ENCODE results near the gene ISCU. TPM values are rescaled to one million over a fixed set of nuclear protein-coding genes. Genes with fewer than 3 reads are reported as not detected.

ISCU gene
- total RNA-seq, 4 donors from 2014 or later, result 113 to 155 (median 130) TPM

GRCh38 chr12:108564724-108565123, 2.3 kb downstream of the ISCU start:
- Histone ChIP-seq H3K4me3 (no peak overlapping the region), H3K27ac (peak overlapping the region in 3 of 4 donors; percentile 11 to 98 (median 97)), H3K27me3 (no peaks in the 10 kb centered on the region), H3K36me3 (peaks cover 0 to 50% (median 20%) of the 10 kb centered on the region in 4 donors), H3K4me1 (peaks cover 7 to 59% (median 27%) of the 10 kb centered on the region in 4 donors), H3K9me3 (no peaks in the 10 kb centered on the region)
- in situ Hi-C loops (cut with MboI; ENCODE audit: low pct_ligation_motif_present in 1 of 4, low pct_unique_long_range_greater_than_20kb in 1 of 4, low sequenced_read_pairs in 3 of 4), result loop anchor here in 3 of 4 donors (5.0 to 25.0 kb wide), 4 partner anchors 50 to 523 kb away; partner anchors contain the start of genes ALKBH2 (in 2 of the 3) and UNG (in 2 of the 3)
- TF ChIP-seq POLR2A (IDR thresholded peaks at IDR 0.05) (no peak), POLR2AphosphoS5 (IDR thresholded peaks at IDR 0.05) (no peak), EP300 (IDR thresholded peaks at IDR 0.05; ENCODE audit: low read depth) (no peak)
- TF ChIP-seq, protein P1, sequence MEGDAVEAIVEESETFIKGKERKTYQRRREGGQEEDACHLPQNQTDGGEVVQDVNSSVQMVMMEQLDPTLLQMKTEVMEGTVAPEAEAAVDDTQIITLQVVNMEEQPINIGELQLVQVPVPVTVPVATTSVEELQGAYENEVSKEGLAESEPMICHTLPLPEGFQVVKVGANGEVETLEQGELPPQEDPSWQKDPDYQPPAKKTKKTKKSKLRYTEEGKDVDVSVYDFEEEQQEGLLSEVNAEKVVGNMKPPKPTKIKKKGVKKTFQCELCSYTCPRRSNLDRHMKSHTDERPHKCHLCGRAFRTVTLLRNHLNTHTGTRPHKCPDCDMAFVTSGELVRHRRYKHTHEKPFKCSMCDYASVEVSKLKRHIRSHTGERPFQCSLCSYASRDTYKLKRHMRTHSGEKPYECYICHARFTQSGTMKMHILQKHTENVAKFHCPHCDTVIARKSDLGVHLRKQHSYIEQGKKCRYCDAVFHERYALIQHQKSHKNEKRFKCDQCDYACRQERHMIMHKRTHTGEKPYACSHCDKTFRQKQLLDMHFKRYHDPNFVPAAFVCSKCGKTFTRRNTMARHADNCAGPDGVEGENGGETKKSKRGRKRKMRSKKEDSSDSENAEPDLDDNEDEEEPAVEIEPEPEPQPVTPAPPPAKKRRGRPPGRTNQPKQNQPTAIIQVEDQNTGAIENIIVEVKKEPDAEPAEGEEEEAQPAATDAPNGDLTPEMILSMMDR (IDR thresholded peaks at IDR 0.05), result no peak
- intact Hi-C loops (cut with DNase I; ENCODE audit: low total_unique reads), result loop anchor here (5.0 to 10.0 kb wide), 3 partner anchors 53 to 1610 kb away; partner anchors contain the start of gene TMEM263
- no peak for DNase-seq

- no peak overlapping the region for H3K4me3 ChIP-seq
- no peaks in the 10 kb centered on the region for H3K27me3 ChIP-seq
- TF ChIP-seq POLR2AphosphoS5 (IDR thresholded peaks at IDR 0.05), result no peak
- TF ChIP-seq, protein P1 (IDR thresholded peaks at IDR 0.05), result no peak
- no peak for TF ChIP-seq POLR2A (IDR thresholded peaks at IDR 0.05)
- no peak for TF ChIP-seq EP300 (IDR thresholded peaks at IDR 0.05; ENCODE audit: low read depth)
- H3K36me3 ChIP-seq, result peaks cover 0 to 51% (median 20%) of the 10 kb centered on the region in 4 donors
- H3K27ac ChIP-seq, result peak overlapping the region; percentile 11 to 98 (median 75)
- WGBS, 2 donors (ENCODE audit: low coverage in 1 of 2), result 81 to 95% methylated on average over 3 of the region's 3 CpGs
- DNase-seq, result no peak
- intact Hi-C loops (cut with DNase I; ENCODE audit: low total_unique reads), result loop anchor here (10.0 kb wide), 1 partner anchor 1610 kb away; the partner anchor contains the start of gene TMEM263
- H3K9me3 ChIP-seq, result no peaks in the 10 kb centered on the region
- H3K4me1 ChIP-seq, result peaks cover 4 to 55% (median 23%) of the 10 kb centered on the region in 4 donors
- in situ Hi-C loops (cut with MboI; ENCODE audit: low pct_ligation_motif_present in 1 of 4, low pct_unique_long_range_greater_than_20kb in 1 of 4, low sequenced_read_pairs in 3 of 4), result loop anchor here in 3 of 4 donors (5.0 to 25.0 kb wide), 4 partner anchors 50 to 522 kb away; partner anchors contain the start of genes ALKBH2 (in 2 of the 3) and UNG (in 2 of the 3)
Measured at GRCh38 chr12:108565146-108565545, 2.8 kb downstream of the ISCU start.

- peak; percentile 84 for DNase-seq
- H3K9me3 ChIP-seq, result no peaks in the 10 kb centered on the region
- H3K36me3 ChIP-seq, result peaks cover 0 to 51% (median 20%) of the 10 kb centered on the region in 4 donors
- peak overlapping the region; percentile 53 to 74 (median 63) for H3K27ac ChIP-seq
- H3K27me3 ChIP-seq, result no peaks in the 10 kb centered on the region
- peaks cover 4 to 53% (median 20%) of the 10 kb centered on the region in 4 donors for H3K4me1 ChIP-seq
- no peak overlapping the region for H3K4me3 ChIP-seq
- WGBS, 2 donors (ENCODE audit: low coverage in 1 of 2), result 23% methylated on average over 2 of the region's 2 CpGs; no CpG with 5 or more reads in 1 of the 2 donors
- in situ Hi-C loops (cut with MboI; ENCODE audit: low pct_ligation_motif_present in 1 of 4, low pct_unique_long_range_greater_than_20kb in 1 of 4, low sequenced_read_pairs in 3 of 4) (loop anchor here in 3 of 4 donors (5.0 to 25.0 kb wide), 4 partner anchors 49 to 521 kb away; partner anchors contain the start of genes ALKBH2 (in 2 of the 3) and UNG (in 2 of the 3)), intact Hi-C loops (cut with DNase I; ENCODE audit: low total_unique reads) (loop anchor here (10.0 kb wide), 1 partner anchor 1611 kb away; the partner anchor contains the start of gene TMEM263)
- TF ChIP-seq, protein P1 (IDR thresholded peaks at IDR 0.05), result no peak
- TF ChIP-seq POLR2AphosphoS5 (IDR thresholded peaks at IDR 0.05), result peak; percentile 26 to 49 (median 29)
Measured at GRCh38 chr12:108565976-108566375, 3.6 kb downstream of the ISCU start.

DNA sequence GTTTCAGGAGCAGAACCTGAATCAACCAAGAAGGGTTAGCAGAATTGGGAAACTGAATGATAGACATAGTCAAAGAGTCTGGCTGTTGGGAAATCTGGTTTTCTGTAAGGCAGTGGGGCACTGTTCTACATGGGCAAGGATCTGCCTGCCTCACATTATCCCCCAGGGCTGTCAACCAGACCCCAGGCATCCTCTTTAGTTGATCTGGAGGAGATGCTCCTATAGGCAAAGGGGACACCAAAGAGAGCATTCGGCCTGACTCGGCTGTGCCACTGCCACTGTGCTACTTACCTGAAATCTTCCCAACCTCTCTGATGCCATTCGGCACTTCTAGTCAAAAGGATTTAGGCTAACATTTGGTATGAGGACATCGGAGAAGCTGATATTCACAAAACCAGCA, 4.1 kb downstream of the ISCU start:
- Histone ChIP-seq H3K4me1 (peaks cover 4 to 53% (median 20%) of the 10 kb centered on the region in 4 donors), H3K9me3 (no peaks in the 10 kb centered on the region), H3K4me3 (no peak overlapping the region), H3K27me3 (no peaks in the 10 kb centered on the region), H3K36me3 (peaks cover 0 to 51% (median 20%) of the 10 kb centered on the region in 4 donors), H3K27ac (peak overlapping the region; percentile 53 to 74 (median 63))
- TF ChIP-seq POLR2A (IDR thresholded peaks at IDR 0.05), result no peak
- TF ChIP-seq POLR2AphosphoS5 (IDR thresholded peaks at IDR 0.05), result no peak
- TF ChIP-seq, protein P1 (IDR thresholded peaks at IDR 0.05), result no peak
- intact Hi-C loops (cut with DNase I; ENCODE audit: low total_unique reads) (loop anchor here (10.0 kb wide), 1 partner anchor 1612 kb away; the partner anchor contains the start of gene TMEM263), in situ Hi-C loops (cut with MboI; ENCODE audit: low pct_ligation_motif_present in 1 of 4, low pct_unique_long_range_greater_than_20kb in 1 of 4, low sequenced_read_pairs in 3 of 4) (loop anchor here in 3 of 4 donors (5.0 to 25.0 kb wide), 4 partner anchors 48 to 521 kb away; partner anchors contain the start of genes ALKBH2 (in 2 of the 3) and UNG (in 2 of the 3))
- no peak for DNase-seq
- WGBS, 2 donors (ENCODE audit: low coverage in 1 of 2), result 88% methylated on average over 4 of the region's 4 CpGs; no CpG with 5 or more reads in 1 of the 2 donors
